GM12891 (cell line): ENCODE results near the gene DHX58.

Experiments used
- DNase-seq: peaks from one replicate; pipeline ENCODE4 v3.0.0; 2011; ENCODE audit warnings: low spot score; ENCODE audit not compliant: insufficient read length
- FAIRE-seq: peaks from 2 replicates; lab custom pipeline; 2011; peaks lifted over from hg19 to GRCh38; lab: Jason Lieb, UNC
- PAX5 ChIP-seq: IDR thresholded peaks from 2 replicates; pipeline ENCODE4 v1.6.1; 2011; ENCODE audit warnings: low read length, moderate library complexity, mild to moderate bottlenecking; ENCODE audit not compliant: insufficient read depth, severe bottlenecking
- POLR2A ChIP-seq: IDR thresholded peaks from 2 replicates; pipeline ENCODE4 v1.6.1; 2011; ENCODE audit warnings: low read depth, low read length, control low read depth
- POLR2AphosphoS5 ChIP-seq: IDR thresholded peaks from 2 replicates; pipeline ENCODE4 v1.6.1; 2011; ENCODE audit warnings: low read depth, low read length, control low read depth
- POU2F2 ChIP-seq: IDR thresholded peaks from 2 replicates; pipeline ENCODE4 v1.6.1; 2011; ENCODE audit warnings: low read depth, mild to moderate bottlenecking, control low read depth, low read length, moderate library complexity
- SPI1 ChIP-seq: IDR thresholded peaks from 2 replicates; pipeline ENCODE4 v1.6.1; 2011; ENCODE audit warnings: low read depth, low read length, control low read depth
- TAF1 ChIP-seq: IDR thresholded peaks from 2 replicates; pipeline ENCODE4 v1.6.1; 2011; ENCODE audit warnings: low read depth, low read length, control low read depth

The DHX58 gene

GRCh38 chr17:42072323-42073187 is 40.0 kb downstream of the DHX58 start:
- TF ChIP-seq POU2F2 (no peak), SPI1 (peak; percentile 49; the same call in 1 of the 2 replicates), POLR2A (no peak), PAX5 (no peak), POLR2AphosphoS5 (no peak), TAF1 (no peak)
- no peak for FAIRE-seq
- no peak for DNase-seq

- FAIRE-seq, result no peak
- DNase-seq, result no peak
- TF ChIP-seq PAX5, result no peak
- no peak for TF ChIP-seq POLR2AphosphoS5
- TF ChIP-seq TAF1, result no peak
- TF ChIP-seq SPI1, result no peak
- no peak for TF ChIP-seq POLR2A
- TF ChIP-seq POU2F2, result no peak
Observed at GRCh38 chr17:42071810-42072209, 40.7 kb downstream of the DHX58 start.

- TF ChIP-seq POU2F2, result no peak
- no peak for TF ChIP-seq PAX5
- TF ChIP-seq SPI1, result no peak
- no peak for TF ChIP-seq POLR2A
- no peak for TF ChIP-seq POLR2AphosphoS5
- no peak for TF ChIP-seq TAF1
- no peak for DNase-seq
- no peak for FAIRE-seq
Observed at GRCh38 chr17:42068979-42069378, 43.5 kb downstream of the DHX58 start.

- FAIRE-seq, result peak; percentile 94
- TF ChIP-seq POLR2A (no peak), POLR2AphosphoS5 (no peak), SPI1 (no peak), TAF1 (no peak), PAX5 (no peak), POU2F2 (no peak)
- no peak for DNase-seq
Observed at GRCh38 chr17:42067371-42068091, 45.0 kb downstream of the DHX58 start.

- FAIRE-seq (no peak), DNase-seq (no peak)
- TF ChIP-seq POLR2A, result no peak
- TF ChIP-seq POU2F2, result no peak
- TF ChIP-seq POLR2AphosphoS5, result no peak
- no peak for TF ChIP-seq PAX5
- TF ChIP-seq SPI1, result no peak
- TF ChIP-seq TAF1, result no peak
Observed at GRCh38 chr17:42065201-42065600, 47.3 kb downstream of the DHX58 start.

- no peak for FAIRE-seq
- DNase-seq, result no peak
- no peak for TF ChIP-seq TAF1
- no peak for TF ChIP-seq POLR2AphosphoS5
- no peak for TF ChIP-seq POLR2A
- TF ChIP-seq SPI1, result no peak
- TF ChIP-seq PAX5, result no peak
- TF ChIP-seq POU2F2, result no peak
Observed at GRCh38 chr17:42062681-42063080, 49.8 kb downstream of the DHX58 start.

- no peak for DNase-seq
- TF ChIP-seq TAF1 (no peak), PAX5 (no peak), POLR2AphosphoS5 (no peak), POU2F2 (no peak), POLR2A (no peak), SPI1 (no peak)
- no peak for FAIRE-seq
Observed at GRCh38 chr17:42061646-42062487, 50.6 kb downstream of the DHX58 start.

- DNase-seq (no peak), FAIRE-seq (no peak)
- TF ChIP-seq PAX5 (no peak), POLR2AphosphoS5 (no peak), POU2F2 (no peak), POLR2A (no peak), TAF1 (no peak), SPI1 (no peak)
Observed at GRCh38 chr17:42060231-42060630, 52.3 kb downstream of the DHX58 start.

- FAIRE-seq (no peak), DNase-seq (no peak)
- TF ChIP-seq TAF1, result no peak
- no peak for TF ChIP-seq POLR2AphosphoS5
- no peak for TF ChIP-seq PAX5
- TF ChIP-seq POU2F2, result no peak
Observed at GRCh38 chr17:42059815-42060214, 52.7 kb downstream of the DHX58 start.

GRCh38 chr17:42058063-42058462 is 54.5 kb downstream of the DHX58 start:
- FAIRE-seq (no peak), DNase-seq (no peak)
- TF ChIP-seq TAF1 (no peak), POLR2AphosphoS5 (no peak), PAX5 (no peak), SPI1 (no peak), POU2F2 (no peak), POLR2A (no peak)
